Glomerular endothelial cell (primary cell): ENCODE results near the gene WIF1. TPM values are rescaled to one million over a fixed set of nuclear protein-coding genes. Genes with fewer than 3 reads are reported as not detected.

Experiments used
- DNase-seq: peaks from one replicate; pipeline ENCODE4 v3.0.0-alpha.2; 2011; ENCODE audit warnings: low read depth, low spot score; ENCODE audit errors: extremely low read depth
- total RNA-seq: library from RNA; depleted of rRNA; stranded (reverse); fragments of >200 nt; gene quantifications from 2 replicates; pipeline ENCODE4 v1.2.3, GENCODE V29; 2015

WIF1 gene
- total RNA-seq, 1 donor from 2014 or later = not detected

GRCh38 chr12:65123435-65124063, 2.4 kb upstream of the WIF1 start:
- DNase-seq = peak; percentile 39

DNA sequence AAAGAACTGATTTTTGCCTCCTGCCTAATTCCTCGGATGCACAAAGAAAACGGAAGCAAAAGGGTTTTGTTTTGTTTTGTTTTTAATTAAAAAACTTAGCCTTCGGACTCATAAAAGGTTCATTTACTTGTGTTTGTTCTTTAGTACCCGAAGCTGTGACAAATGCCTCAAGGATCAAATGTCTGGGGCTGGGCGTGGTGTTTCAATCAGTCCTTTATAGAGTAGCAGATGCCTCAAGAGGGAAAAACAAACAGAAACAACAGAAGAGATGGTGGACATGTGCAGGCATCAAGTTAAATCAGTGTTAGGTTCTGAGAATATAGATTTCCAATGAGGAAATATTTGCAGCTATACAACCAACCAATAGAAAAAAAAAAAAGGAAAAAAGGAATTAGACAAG, 1.6 kb upstream of the WIF1 start:
- DNase-seq = no peak

GRCh38 chr12:65121956-65122469, 908 bp upstream of the WIF1 start:
- no peak for DNase-seq

- no peak for DNase-seq
Observed at GRCh38 chr12:65119063-65119462, 2.0 kb downstream of the WIF1 start.

DNA sequence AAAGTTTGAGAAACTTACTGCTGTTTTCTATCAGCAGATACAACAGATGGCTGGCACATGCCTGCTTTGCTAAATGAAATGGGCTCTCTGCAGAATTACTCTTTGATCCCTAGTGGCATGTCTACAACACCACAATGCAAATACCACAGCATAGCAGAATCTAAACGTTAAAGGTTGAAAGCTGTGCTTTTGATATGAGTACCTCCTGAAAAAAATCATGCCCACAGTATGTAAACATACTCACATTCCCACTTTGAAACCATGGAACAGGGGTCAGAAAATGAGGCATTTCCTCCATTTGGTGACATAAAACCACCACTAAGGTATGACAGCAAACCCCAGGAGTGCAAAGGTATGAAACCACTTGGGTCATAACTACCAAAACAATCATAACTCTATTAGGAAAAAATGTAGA, 7.5 kb downstream of the WIF1 start:
- no peak for DNase-seq

DNA sequence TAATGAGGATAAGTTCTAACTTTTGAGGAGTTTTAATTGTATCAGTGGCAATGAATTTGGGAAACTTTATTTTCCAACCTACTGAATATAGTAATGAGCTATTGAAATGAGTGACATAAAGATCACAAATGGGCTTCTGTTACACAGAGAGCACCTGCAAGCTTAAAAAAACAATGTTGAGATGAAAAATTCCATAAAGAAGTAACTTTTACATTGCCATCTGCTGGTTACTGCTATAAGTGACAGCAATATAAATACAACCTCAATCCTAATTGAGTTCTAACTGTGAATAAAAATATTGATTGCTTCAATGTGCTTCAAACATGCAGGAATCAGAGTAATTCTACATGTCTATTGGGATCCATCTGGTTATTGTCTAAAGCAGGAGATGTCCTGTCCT, 14.2 kb downstream of the WIF1 start:
- DNase-seq = no peak

DNA sequence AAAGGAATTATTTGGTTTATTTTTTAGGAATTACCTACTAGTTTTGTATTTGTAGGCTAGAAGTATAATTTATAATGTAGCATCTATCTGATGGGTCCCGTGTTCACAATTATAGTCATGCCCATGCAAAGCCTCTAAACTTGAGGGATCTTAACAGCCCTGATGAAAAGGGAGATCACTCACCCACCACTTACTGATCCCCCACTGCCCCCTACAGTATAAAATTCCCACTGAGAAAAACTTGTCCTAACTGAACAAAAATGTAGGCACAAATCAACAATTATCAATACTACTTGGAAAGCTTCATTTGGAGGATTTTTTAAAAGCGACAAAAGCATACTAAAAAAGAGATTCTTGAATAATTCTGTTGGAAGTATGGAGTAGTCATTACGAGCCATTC, 21.0 kb downstream of the WIF1 start:
- no peak for DNase-seq

GRCh38 chr12:65099182-65099581, 21.9 kb downstream of the WIF1 start:
- no peak for DNase-seq

- no peak for DNase-seq
Observed at GRCh38 chr12:65098364-65098763, 22.7 kb downstream of the WIF1 start.

DNA sequence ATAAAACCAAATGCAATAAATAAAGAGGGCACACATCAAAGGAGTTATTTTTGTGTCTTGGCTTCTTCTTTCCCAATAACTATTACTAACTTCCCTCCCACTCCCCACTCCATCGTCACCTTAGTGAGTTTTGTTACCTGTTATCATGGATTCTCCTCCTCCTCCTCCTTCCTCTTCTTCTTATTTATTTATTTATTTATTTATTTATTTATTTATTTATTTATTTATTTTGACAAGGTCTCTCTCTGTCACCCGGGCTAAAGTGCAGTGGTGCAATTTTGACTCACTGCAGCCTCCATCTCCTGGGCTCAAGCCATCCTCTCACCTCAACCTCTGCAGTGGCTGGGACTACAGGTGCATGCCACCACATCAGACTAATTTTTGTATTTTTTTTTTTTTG, 26.4 kb downstream of the WIF1 start:
- DNase-seq = no peak

GRCh38 chr12:65093606-65094005, 27.5 kb downstream of the WIF1 start:
- no peak for DNase-seq

GRCh38 chr12:65090461-65090860, 30.6 kb downstream of the WIF1 start:
- no peak for DNase-seq

DNA sequence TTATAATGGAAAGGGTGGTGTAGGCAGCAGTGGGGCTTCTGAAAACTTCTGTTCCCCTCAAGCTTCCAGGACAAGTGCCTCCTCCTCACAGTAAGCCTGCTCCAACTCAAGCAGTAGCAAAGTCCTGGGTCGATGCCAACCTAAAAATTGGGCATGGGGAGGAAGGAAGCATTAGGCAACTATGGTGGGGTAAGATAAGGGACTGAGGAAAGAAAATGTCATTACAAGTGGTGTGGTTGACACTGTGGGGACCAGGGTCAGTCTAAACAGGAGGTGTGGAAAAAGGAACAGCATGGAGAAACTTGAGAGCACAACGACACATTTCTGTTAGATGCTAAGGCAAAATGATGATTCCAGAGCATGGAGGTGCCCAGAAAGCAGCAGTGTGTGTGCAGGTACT, 34.9 kb downstream of the WIF1 start:
- no peak for DNase-seq

GRCh38 chr12:65084579-65084978, 36.5 kb downstream of the WIF1 start:
- no peak for DNase-seq

DNA sequence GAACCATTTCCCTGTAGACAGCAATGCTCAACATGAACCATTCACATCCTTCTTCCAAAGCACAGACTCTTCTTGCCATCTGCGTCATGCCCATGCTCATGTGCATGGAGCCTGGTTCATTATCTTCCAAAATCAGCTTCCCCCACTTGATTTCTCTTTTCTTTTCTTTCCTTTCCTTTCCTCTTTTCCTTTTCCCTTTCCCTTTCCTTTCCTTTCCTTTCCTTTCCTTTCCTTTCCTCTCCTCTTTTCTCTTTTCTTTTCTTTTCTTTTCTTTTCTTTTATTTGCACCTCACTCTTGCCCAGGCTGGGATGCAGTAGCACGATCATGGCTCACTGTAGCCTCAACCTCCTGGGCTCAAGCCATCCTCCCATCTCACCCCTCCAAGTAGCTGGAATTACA, 37.5 kb downstream of the WIF1 start:
- no peak for DNase-seq

DNA sequence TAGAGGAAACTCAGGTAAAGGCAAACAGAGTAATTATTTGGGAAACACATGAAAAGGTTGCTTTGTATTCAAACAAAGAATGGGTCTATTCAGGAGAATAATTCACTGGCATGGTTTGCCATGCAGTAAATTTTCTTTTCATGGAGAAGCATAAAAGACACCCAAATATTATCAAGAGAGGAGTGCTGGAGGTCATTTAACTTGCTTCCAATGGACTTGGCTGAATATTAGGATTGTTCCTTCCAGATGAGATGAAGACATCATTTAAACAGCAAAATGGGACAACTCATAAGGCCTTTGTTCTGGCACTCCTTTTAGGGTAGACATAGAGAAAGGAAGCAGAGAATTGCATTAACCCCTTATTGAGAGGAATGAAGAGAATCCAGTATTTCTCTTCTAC, 38.7 kb downstream of the WIF1 start:
- DNase-seq = no peak

- DNase-seq = no peak
Observed at GRCh38 chr12:65081496-65081895, 39.6 kb downstream of the WIF1 start.

DNA sequence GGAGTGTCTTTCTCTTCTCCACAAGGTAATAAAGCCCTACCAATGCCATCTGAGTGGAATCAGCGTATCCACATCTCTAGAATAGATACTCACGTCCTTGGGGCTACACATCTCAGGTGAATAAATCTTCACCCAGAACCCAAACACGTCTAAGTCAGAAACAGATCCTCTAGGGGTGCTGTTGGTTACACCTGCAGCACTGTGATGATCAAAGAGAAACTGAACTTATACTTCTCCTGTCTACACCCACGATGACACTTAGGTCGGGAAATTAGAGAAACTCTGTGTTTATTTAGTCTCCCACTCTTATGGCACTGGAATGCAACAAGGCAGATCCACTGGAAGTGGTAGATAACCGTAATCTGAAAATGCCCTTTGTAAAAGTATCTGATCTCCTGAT, 46.2 kb downstream of the WIF1 start:
- DNase-seq = no peak

- DNase-seq = no peak
Observed at GRCh38 chr12:65069336-65069735, 51.8 kb downstream of the WIF1 start.

DNA sequence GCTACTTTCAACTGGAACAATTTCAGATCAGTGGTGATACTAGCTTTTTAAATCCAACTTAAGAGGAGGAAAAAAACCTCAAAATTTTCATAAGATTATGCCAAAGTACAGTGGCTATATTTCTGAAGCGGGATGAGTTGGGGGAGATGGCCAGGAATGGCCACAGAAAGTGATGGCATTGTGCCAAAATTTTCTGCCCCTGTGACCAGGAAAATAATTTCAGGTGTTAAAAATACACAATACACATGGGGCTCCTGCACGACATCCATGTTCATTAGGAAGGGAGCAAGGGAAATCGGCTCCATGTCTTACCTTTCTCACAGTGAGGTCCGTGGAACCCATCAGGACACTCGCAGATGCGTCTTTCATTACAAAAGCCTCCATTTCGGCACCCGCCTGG, 53.7 kb downstream of the WIF1 start:
- DNase-seq = no peak

GRCh38 chr12:65055859-65056258, 65.2 kb downstream of the WIF1 start:
- no peak for DNase-seq

GRCh38 chr12:65051218-65051617, 69.9 kb downstream of the WIF1 start:
- DNase-seq = no peak

GRCh38 chr12:65045269-65045668, 75.8 kb downstream of the WIF1 start:
- no peak for DNase-seq
